Smooth muscle cell of the brain vasculature (primary cell): ENCODE results near the gene FEN1.

Source experiments
- DNase-seq: peaks from one replicate; pipeline ENCODE4 v3.0.0-alpha.2; 2012; ENCODE audit warnings: low read depth, low spot score

The FEN1 gene

GRCh38 chr11:61841636-61842527 is 49.2 kb downstream of the FEN1 start:
- no peak for DNase-seq

DNA sequence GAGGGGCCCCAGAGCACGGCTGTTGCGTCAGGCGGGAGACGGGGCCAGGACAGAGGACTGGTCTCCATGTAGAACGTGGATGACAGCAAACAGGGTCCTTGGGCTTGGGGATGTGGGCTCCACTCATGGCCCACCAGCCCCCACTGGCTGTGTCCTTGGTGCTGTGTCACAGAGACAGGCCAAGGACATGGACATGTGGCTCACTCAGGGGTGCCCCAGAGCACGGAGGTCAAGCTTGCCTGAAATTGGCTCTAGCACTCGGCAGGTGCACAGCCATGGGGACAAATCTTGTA is 49.8 kb downstream of the FEN1 start:
- DNase-seq = no peak

- no peak for DNase-seq
These were observed 52.3 kb downstream of the FEN1 start for GRCh38 chr11:61844909-61845565.

GRCh38 chr11:61846362-61847020 is 53.8 kb downstream of the FEN1 start:
- no peak for DNase-seq
